Colonic mucosa (tissue), 4 donors: ENCODE measurements around the gene ETV6. TPM values are rescaled to one million over a fixed set of nuclear protein-coding genes. Genes with fewer than 3 reads are reported as not detected.
"Not testable (repeated sequence)": the region's sequence is repeated elsewhere in the genome, so short reads cannot be mapped to it uniquely, and the experiment has no call there.

Experiments
- DNase-seq: peaks from one replicate; pipeline ENCODE4 v3.0.0-alpha.2; 2020
- H3K27ac ChIP-seq: fragments of 200-600 bp; one replicate; pipeline ENCODE4 v1.8.0; 2021
- H3K27me3 ChIP-seq: fragments of 200-600 bp; one replicate; pipeline ENCODE4 v1.8.0; 2021
- H3K36me3 ChIP-seq: fragments of 200-600 bp; one replicate; pipeline ENCODE4 v1.8.0; 2021
- H3K4me1 ChIP-seq: fragments of 200-600 bp; one replicate; pipeline ENCODE4 v1.8.0; 2021; ENCODE audit warnings: mild to moderate bottlenecking
- H3K4me3 ChIP-seq: fragments of 200-600 bp; one replicate; pipeline ENCODE4 v1.8.0; 2021
- H3K9ac ChIP-seq, 2 donors: one replicate each; pipeline ENCODE4 v1.7.0; 2013; ENCODE audit warnings: control low read depth in 2 of 2, low read depth in 2 of 2, low read length in 2 of 2
- H3K9me3 ChIP-seq: fragments of 200-600 bp; one replicate; pipeline ENCODE4 v1.8.0; 2021
- intact Hi-C: fragments of 100-400 bp; cut with DNase I; formaldehyde crosslinking; loops from one replicate; pipeline ENCODE4 v1.14.1; 2022
- total RNA-seq, 2 donors: library from RNA; stranded (reverse); fragmentation: NEBNext Ultra II Directional in 1 of 2; extraction: Animal tissue kit (Norgen Biotek cat#: 25700) in 1 of 2; gene quantifications; one replicate each; pipeline ENCODE4 v1.2.1, GENCODE V29; 2021
- TF ChIP-seq, protein P1 (sequence below): fragments of 200-600 bp; IDR thresholded peaks from one replicate; pipeline ENCODE4 v1.8.0; 2022; ENCODE audit warnings: antibody characterized with exemption, mild to moderate bottlenecking
- donor health status: healthy.
- donor health status: DM: no; HTN: no; CAD: no.
- donor health status: DM: no; HTN: no; CAD: no.

Gene ETV6
- total RNA-seq, 2 donors from 2014 or later: 49.2 to 73.1 TPM

DNA sequence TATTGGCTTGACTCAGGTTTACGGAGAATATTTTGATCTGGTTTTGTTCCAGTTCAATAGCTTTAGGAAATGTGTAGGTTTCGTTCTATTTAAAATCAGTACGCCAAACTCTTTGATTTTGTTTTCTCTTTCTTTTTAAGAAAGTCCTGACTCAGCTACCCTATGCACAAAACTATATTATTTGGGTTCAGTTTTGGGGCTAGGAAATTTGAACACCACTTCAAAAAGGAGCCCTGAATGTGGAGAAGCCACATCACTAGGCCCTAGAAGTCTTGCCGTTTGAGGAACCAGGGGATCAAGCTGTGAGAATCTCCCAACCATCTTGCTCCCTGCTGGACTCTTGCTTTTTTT is 253.0 kb downstream of the ETV6 start:
- DNase-seq: no peak
- Histone ChIP-seq H3K36me3 (no peaks in the 10 kb centered on the region), H3K27ac (no peak overlapping the region), H3K27me3 (no peaks in the 10 kb centered on the region), H3K4me3 (no peak overlapping the region), H3K9ac (no peak overlapping the region), H3K9me3 (no peaks in the 10 kb centered on the region), H3K4me1 (no peaks in the 10 kb centered on the region)
- TF ChIP-seq, protein P1, sequence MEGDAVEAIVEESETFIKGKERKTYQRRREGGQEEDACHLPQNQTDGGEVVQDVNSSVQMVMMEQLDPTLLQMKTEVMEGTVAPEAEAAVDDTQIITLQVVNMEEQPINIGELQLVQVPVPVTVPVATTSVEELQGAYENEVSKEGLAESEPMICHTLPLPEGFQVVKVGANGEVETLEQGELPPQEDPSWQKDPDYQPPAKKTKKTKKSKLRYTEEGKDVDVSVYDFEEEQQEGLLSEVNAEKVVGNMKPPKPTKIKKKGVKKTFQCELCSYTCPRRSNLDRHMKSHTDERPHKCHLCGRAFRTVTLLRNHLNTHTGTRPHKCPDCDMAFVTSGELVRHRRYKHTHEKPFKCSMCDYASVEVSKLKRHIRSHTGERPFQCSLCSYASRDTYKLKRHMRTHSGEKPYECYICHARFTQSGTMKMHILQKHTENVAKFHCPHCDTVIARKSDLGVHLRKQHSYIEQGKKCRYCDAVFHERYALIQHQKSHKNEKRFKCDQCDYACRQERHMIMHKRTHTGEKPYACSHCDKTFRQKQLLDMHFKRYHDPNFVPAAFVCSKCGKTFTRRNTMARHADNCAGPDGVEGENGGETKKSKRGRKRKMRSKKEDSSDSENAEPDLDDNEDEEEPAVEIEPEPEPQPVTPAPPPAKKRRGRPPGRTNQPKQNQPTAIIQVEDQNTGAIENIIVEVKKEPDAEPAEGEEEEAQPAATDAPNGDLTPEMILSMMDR: no peak
- intact Hi-C loops: no loop called here

DNA sequence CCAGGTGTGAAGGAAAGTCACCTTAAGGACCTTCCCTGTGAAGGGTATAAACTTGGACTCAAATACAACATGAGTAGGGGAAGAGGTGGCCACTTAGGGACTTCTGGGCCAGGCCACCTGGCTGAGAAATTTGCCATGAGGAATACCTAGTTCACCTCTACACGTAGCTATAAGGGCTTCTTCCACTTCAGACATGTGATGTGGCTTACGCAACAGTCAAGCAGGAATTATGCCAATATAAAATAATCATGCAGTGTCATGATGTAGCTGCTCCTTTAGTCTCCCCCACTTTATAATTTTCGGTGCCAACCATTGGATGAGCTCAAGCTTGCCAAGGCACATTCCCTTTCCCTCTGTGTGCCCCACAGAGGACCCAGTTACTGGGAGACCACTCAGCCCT is 254.7 kb downstream of the ETV6 start:
- Histone ChIP-seq H3K9ac (no peak overlapping the region), H3K9me3 (no peaks in the 10 kb centered on the region), H3K27me3 (no peaks in the 10 kb centered on the region), H3K4me1 (no peaks in the 10 kb centered on the region), H3K27ac (no peak overlapping the region), H3K4me3 (no peak overlapping the region), H3K36me3 (no peaks in the 10 kb centered on the region)
- intact Hi-C loops: no loop called here
- TF ChIP-seq, protein P1: no peak
- no peak for DNase-seq

DNA sequence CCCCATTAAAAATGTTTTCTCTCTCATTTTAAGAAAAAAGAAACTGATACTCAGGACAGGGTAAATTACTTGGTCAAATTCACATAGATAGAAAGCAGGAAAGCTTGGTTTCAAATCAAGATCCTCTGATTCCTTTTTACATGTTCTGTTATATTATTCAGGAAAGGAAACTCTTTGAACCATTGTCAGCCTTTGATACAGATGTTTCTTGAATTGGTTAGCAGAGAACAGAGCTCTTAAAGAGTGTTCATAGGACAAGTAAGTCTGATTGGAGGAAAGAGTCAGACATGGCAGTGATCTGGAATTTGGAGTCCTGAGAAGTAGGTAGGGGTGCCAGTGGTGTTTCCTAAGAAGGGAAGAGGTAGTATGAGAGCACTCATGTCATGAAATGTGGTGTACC is 256.1 kb downstream of the ETV6 start:
- Histone ChIP-seq H3K36me3 (no peaks in the 10 kb centered on the region), H3K9me3 (no peaks in the 10 kb centered on the region), H3K4me3 (no peak overlapping the region), H3K9ac (no peak overlapping the region), H3K4me1 (no peaks in the 10 kb centered on the region), H3K27me3 (no peaks in the 10 kb centered on the region), H3K27ac (no peak overlapping the region)
- intact Hi-C loops: no loop called here
- no peak for DNase-seq
- TF ChIP-seq, protein P1: no peak

DNA sequence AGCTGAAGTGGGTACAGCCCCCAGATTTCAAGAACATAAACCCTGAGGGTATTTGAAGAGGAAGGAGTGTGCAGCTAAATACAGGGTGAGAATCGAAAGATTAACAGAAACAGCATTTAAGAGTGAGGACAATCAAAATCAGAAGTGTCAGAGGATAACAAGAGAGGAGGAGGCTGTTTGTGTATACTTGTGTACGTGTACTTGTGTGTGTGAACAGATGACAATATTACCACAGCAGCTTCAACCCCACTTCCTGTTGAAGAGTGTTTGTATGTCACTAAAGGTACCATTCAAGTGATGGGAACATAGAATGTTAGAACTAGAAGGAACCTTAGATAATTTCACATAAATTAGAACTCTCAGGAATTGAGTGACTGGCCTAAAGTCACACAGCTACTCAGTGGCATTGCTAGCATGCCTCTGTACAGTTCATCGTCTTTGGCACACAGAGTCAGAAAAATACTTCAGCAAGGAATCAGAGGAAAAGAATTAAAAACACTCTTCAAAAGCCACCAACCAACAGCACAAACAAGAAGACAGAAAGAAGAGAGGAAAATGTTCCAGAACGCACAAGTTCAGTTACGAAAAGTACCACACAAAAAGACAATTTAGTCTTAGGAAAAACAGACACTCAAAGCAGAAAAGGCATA is 256.9 kb downstream of the ETV6 start:
- H3K27ac ChIP-seq: no peak overlapping the region
- H3K36me3 ChIP-seq: no peaks in the 10 kb centered on the region
- H3K4me3 ChIP-seq: no peak overlapping the region
- H3K27me3 ChIP-seq: no peaks in the 10 kb centered on the region
- intact Hi-C loops: no loop called here
- TF ChIP-seq, protein P1: no peak
- H3K4me1 ChIP-seq: no peaks in the 10 kb centered on the region
- H3K9me3 ChIP-seq: no peaks in the 10 kb centered on the region
- no peak for DNase-seq
- no peak overlapping the region for H3K9ac ChIP-seq

DNA sequence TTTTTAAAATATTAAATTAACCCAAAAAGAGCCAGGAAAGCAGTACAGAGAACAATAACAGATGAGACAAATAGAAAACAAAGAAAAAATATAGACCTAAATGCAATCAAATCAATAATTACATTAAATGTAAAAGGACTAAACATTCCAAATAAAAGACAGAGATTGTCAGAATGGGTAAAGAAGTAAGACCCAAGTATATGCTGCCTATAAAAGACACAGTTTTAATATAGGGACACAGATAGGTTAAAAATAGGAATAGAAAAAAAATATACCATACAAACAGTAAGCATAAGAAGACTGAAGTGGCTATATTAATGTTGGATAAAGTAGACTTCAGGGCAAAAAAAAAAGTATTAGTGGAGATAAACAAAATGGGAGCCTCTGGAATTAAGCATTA is 258.2 kb downstream of the ETV6 start:
- intact Hi-C loops: no loop called here
- Histone ChIP-seq H3K4me1 (no peaks in the 10 kb centered on the region), H3K4me3 (no peak overlapping the region), H3K9ac (no peak overlapping the region), H3K9me3 (no peaks in the 10 kb centered on the region), H3K36me3 (no peaks in the 10 kb centered on the region), H3K27ac (no peak overlapping the region), H3K27me3 (no peaks in the 10 kb centered on the region)
- no peak for DNase-seq
- TF ChIP-seq, protein P1: no peak

GRCh38 chr12:11909406-11909805 is 259.9 kb downstream of the ETV6 start:
- intact Hi-C loops, H3K9me3 ChIP-seq, H3K27ac ChIP-seq, H3K4me3 ChIP-seq, H3K9ac ChIP-seq, H3K36me3 ChIP-seq, H3K4me1 ChIP-seq, H3K27me3 ChIP-seq: not testable (repeated sequence)
- peak; percentile 30 for DNase-seq
